SK-N-SH (cell line): ENCODE data around the gene CAPG.

Source experiments
- CTCF ChIP-seq: fragments of 200-600 bp; sonication (generic); IDR thresholded peaks from 2 replicates; pipeline ENCODE4 v1.6.1; 2017; ENCODE audit warnings: antibody characterized with exemption, mild to moderate bottlenecking, moderate library complexity
- EP300 ChIP-seq, 2 experiments: IDR thresholded peaks; 2 replicates each; pipeline versions ENCODE4 v1.4.0 to v1.6.1; 2012; ENCODE audit warnings: borderline replicate concordance in 1 of 2, low read depth in 1 of 2, low read length in 1 of 2
- FOXM1 ChIP-seq: IDR thresholded peaks from 2 replicates; pipeline ENCODE4 v1.4.0; 2012; ENCODE audit warnings: low read depth, mild to moderate bottlenecking
- NRF1 ChIP-seq: IDR thresholded peaks from 2 replicates; pipeline ENCODE4 v1.6.1; 2012; ENCODE audit warnings: low read depth, mild to moderate bottlenecking, low read length
- POLR2AphosphoS5 ChIP-seq: IDR thresholded peaks from 2 replicates; pipeline ENCODE4 v1.6.1; 2012; ENCODE audit warnings: low read depth, low read length
- RCOR1 ChIP-seq: fragments of 150-350 bp; IDR thresholded peaks from 2 replicates; pipeline ENCODE4 v1.6.1; 2017; ENCODE audit warnings: antibody characterized with exemption, low read length
- RFX5 ChIP-seq: IDR thresholded peaks from 2 replicates; pipeline ENCODE4 v1.6.1; 2012; ENCODE audit warnings: mild to moderate bottlenecking, improper control_type of control experiment, low read length
- TAF1 ChIP-seq: IDR thresholded peaks from 2 replicates; pipeline ENCODE4 v1.6.1; 2012; ENCODE audit warnings: low read depth, mild to moderate bottlenecking, low read length, moderate library complexity, borderline replicate concordance
- USF1 ChIP-seq: IDR thresholded peaks from 2 replicates; pipeline ENCODE4 v1.4.0; 2012; ENCODE audit warnings: low read depth, borderline replicate concordance

- TF ChIP-seq RCOR1 (no peak), RFX5 (no peak), CTCF (no peak), TAF1 (no peak), NRF1 (no peak), FOXM1 (no peak), USF1 (no peak), POLR2AphosphoS5 (no peak), EP300 (IDR thresholded peaks at IDR 0.05; ENCODE audit: borderline replicate concordance in 1 of 2, low read depth in 1 of 2, low read length in 1 of 2) (no peak)
These were observed 9.0 kb upstream of the CAPG start for GRCh38 chr2:85419009-85419675.
